Measurements from ENCODE around the gene MRPS6.
A peak's percentile ranks its signal among the peaks of the same experiment; 100 is the strongest.

The MRPS6 gene

DNA sequence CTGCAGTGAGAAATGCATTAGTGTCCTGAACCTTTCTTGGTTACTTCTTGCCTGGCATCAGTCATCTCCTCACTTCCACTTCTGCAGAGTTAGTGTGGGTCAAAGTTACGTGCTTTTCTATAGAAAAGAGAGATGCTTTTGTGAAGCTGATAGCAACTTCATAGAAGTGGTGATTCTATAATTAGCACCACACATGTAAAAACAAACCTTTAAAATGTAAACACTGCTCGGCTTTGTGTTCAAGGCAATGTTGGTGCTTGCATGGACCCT lies 57.3 kb downstream of the MRPS6 start:
- Histone ChIP-seq H3K4me2 (ENCODE audit: insufficient read depth, low read length) (no peak overlapping the region), H3K4me1 (ENCODE audit: insufficient read depth, low read length) (peaks cover 23% of the 10 kb centered on the region)
- no peak for ATAC-seq (ENCODE audit: insufficient read depth, low read depth)

DNA sequence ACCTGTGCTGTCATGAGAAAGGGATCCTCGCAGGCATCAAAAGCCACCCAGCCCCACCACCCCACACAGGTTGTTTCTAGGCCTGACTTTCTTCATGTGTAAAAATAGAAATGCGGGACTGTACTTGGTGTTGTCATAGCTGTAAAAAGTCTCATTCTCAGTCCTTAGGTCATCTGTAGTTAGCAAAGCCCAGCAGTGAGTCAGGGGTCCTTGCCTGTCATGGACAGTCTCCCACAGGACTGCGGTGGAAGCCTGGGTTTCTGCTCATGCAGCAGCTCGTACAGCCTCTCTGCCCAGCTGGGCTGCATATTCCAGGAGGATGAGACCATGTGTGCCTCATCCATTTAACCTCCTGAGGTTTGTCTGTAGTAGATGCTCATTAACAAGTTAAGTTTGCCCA lies 58.2 kb downstream of the MRPS6 start:
- Histone ChIP-seq H3K9ac (ENCODE audit: low read depth, low read length) (no peak overlapping the region), H3K79me2 (ENCODE audit: insufficient read depth, low read length) (peaks cover 95% of the 10 kb centered on the region), H3K4me1 (ENCODE audit: insufficient read depth, low read length) (peaks cover 23% of the 10 kb centered on the region), H3K27me3 (ENCODE audit: insufficient read depth, low read length, poor library complexity) (no peaks in the 10 kb centered on the region), H3K36me3 (ENCODE audit: insufficient read depth, low read length) (peaks cover 79% of the 10 kb centered on the region), H3K4me2 (ENCODE audit: insufficient read depth, low read length) (no peak overlapping the region), H3K9me3 (ENCODE audit: insufficient read depth, low read length, severe bottlenecking) (no peaks in the 10 kb centered on the region), H4K20me1 (ENCODE audit: insufficient read depth, low read length) (peaks cover 24% of the 10 kb centered on the region), H3K27ac (ENCODE audit: low read length) (no peak overlapping the region), H2AFZ (ENCODE audit: low read depth, low read length) (no peak overlapping the region), H3K4me3 (ENCODE audit: low read depth in 1 of 2, low read length in 2 of 2) (no peak overlapping the region)
- no peak for TF ChIP-seq EZH2 (IDR thresholded peaks at IDR 0.05; ENCODE audit: borderline replicate concordance, low read depth, low read length, severe bottlenecking)
- TF ChIP-seq, protein P1, sequence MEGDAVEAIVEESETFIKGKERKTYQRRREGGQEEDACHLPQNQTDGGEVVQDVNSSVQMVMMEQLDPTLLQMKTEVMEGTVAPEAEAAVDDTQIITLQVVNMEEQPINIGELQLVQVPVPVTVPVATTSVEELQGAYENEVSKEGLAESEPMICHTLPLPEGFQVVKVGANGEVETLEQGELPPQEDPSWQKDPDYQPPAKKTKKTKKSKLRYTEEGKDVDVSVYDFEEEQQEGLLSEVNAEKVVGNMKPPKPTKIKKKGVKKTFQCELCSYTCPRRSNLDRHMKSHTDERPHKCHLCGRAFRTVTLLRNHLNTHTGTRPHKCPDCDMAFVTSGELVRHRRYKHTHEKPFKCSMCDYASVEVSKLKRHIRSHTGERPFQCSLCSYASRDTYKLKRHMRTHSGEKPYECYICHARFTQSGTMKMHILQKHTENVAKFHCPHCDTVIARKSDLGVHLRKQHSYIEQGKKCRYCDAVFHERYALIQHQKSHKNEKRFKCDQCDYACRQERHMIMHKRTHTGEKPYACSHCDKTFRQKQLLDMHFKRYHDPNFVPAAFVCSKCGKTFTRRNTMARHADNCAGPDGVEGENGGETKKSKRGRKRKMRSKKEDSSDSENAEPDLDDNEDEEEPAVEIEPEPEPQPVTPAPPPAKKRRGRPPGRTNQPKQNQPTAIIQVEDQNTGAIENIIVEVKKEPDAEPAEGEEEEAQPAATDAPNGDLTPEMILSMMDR (IDR thresholded peaks at IDR 0.05; ENCODE audit: borderline replicate concordance, extremely low read depth, low read length, poor library complexity, severe bottlenecking) = no peak
- ATAC-seq (ENCODE audit: insufficient read depth, low read depth) = no peak
- no peak for DNase-seq

More for the DNA sequence above, 57.3 kb downstream of the MRPS6 start:
- Histone ChIP-seq H3K9me3 (ENCODE audit: insufficient read depth, low read length, severe bottlenecking) (no peaks in the 10 kb centered on the region), H3K36me3 (ENCODE audit: insufficient read depth, low read length) (peaks cover 86% of the 10 kb centered on the region), H4K20me1 (ENCODE audit: insufficient read depth, low read length) (peaks cover 29% of the 10 kb centered on the region), H3K9ac (ENCODE audit: low read depth, low read length) (no peak overlapping the region), H2AFZ (ENCODE audit: low read depth, low read length) (no peak overlapping the region), H3K79me2 (ENCODE audit: insufficient read depth, low read length) (peaks cover 96% of the 10 kb centered on the region), H3K4me3 (ENCODE audit: low read depth in 1 of 2, low read length in 2 of 2) (no peak overlapping the region), H3K27me3 (ENCODE audit: insufficient read depth, low read length, poor library complexity) (no peaks in the 10 kb centered on the region), H3K27ac (ENCODE audit: low read length) (peak overlapping the region; percentile 69)
- no peak for TF ChIP-seq EZH2 (IDR thresholded peaks at IDR 0.05; ENCODE audit: borderline replicate concordance, low read depth, low read length, severe bottlenecking)
- TF ChIP-seq, protein P1 (IDR thresholded peaks at IDR 0.05; ENCODE audit: borderline replicate concordance, extremely low read depth, low read length, poor library complexity, severe bottlenecking) = no peak
- DNase-seq = no peak

DNA sequence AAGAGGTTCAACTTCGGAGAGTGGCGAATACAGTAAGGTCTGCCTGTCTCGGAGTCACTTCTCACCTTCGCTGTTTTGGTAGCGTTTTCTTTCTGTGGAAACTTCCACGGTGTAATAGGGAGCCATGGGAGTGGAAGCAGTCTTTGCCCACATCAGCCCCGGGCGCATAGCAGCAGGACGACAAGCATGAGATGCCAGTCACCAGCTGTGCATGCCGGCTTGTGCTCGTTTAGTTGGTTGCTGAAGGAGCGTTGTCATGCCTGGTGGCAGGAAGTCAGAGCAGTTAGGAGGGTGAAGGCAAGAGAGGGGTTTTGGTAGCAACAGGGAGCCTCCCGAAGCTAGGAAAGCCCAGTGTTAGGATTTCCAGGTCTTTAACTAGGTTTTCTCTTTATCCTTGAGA lies 58.8 kb downstream of the MRPS6 start:
- Histone ChIP-seq H3K4me2 (ENCODE audit: insufficient read depth, low read length) (no peak overlapping the region), H3K27ac (ENCODE audit: low read length) (no peak overlapping the region), H3K4me3 (ENCODE audit: low read depth in 1 of 2, low read length in 2 of 2) (no peak overlapping the region), H4K20me1 (ENCODE audit: insufficient read depth, low read length) (peaks cover 20% of the 10 kb centered on the region), H3K9me3 (ENCODE audit: insufficient read depth, low read length, severe bottlenecking) (no peaks in the 10 kb centered on the region), H3K27me3 (ENCODE audit: insufficient read depth, low read length, poor library complexity) (no peaks in the 10 kb centered on the region), H3K79me2 (ENCODE audit: insufficient read depth, low read length) (peaks cover 94% of the 10 kb centered on the region), H3K4me1 (ENCODE audit: insufficient read depth, low read length) (peaks cover 23% of the 10 kb centered on the region), H3K36me3 (ENCODE audit: insufficient read depth, low read length) (peaks cover 73% of the 10 kb centered on the region), H2AFZ (ENCODE audit: low read depth, low read length) (no peak overlapping the region), H3K9ac (ENCODE audit: low read depth, low read length) (no peak overlapping the region)
- no peak for ATAC-seq (ENCODE audit: insufficient read depth, low read depth)
- no peak for TF ChIP-seq EZH2 (IDR thresholded peaks at IDR 0.05; ENCODE audit: borderline replicate concordance, low read depth, low read length, severe bottlenecking)
- TF ChIP-seq, protein P1 (IDR thresholded peaks at IDR 0.05; ENCODE audit: borderline replicate concordance, extremely low read depth, low read length, poor library complexity, severe bottlenecking) = no peak
- DNase-seq = no peak

DNA sequence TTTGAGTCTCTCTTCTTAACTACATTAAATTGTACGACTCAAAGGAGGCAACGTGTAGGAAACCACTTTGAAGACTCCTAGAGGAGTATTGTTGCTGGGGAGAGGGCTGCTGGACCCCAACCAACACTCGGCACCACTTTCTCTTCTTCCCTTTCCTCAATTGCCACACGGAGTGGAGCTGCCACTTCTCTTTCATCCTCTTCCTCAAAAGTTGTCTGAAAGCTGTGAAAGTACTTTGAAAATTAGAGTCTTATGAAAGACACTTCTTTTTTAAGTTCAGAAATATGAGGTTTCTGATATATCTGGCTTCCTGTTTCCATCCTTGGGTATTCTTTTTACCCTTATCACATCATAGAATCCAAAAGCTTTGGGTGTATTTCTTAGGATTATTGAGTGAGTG lies 59.5 kb downstream of the MRPS6 start:
- Histone ChIP-seq H3K27me3 (ENCODE audit: insufficient read depth, low read length, poor library complexity) (no peaks in the 10 kb centered on the region), H4K20me1 (ENCODE audit: insufficient read depth, low read length) (peaks cover 15% of the 10 kb centered on the region), H2AFZ (ENCODE audit: low read depth, low read length) (no peak overlapping the region), H3K4me3 (ENCODE audit: low read depth in 1 of 2, low read length in 2 of 2) (no peak overlapping the region), H3K4me2 (ENCODE audit: insufficient read depth, low read length) (no peak overlapping the region), H3K79me2 (ENCODE audit: insufficient read depth, low read length) (peaks cover 94% of the 10 kb centered on the region), H3K9ac (ENCODE audit: low read depth, low read length) (no peak overlapping the region), H3K9me3 (ENCODE audit: insufficient read depth, low read length, severe bottlenecking) (no peaks in the 10 kb centered on the region), H3K36me3 (ENCODE audit: insufficient read depth, low read length) (peaks cover 71% of the 10 kb centered on the region), H3K4me1 (ENCODE audit: insufficient read depth, low read length) (peaks cover 23% of the 10 kb centered on the region), H3K27ac (ENCODE audit: low read length) (no peak overlapping the region)
- DNase-seq (no peak), ATAC-seq (ENCODE audit: insufficient read depth, low read depth) (no peak)
- TF ChIP-seq, protein P1 (IDR thresholded peaks at IDR 0.05; ENCODE audit: borderline replicate concordance, extremely low read depth, low read length, poor library complexity, severe bottlenecking) = no peak
- TF ChIP-seq EZH2 (IDR thresholded peaks at IDR 0.05; ENCODE audit: borderline replicate concordance, low read depth, low read length, severe bottlenecking) = no peak
